ENCODE data around the gene SMPX.

SMPX gene

DNA sequence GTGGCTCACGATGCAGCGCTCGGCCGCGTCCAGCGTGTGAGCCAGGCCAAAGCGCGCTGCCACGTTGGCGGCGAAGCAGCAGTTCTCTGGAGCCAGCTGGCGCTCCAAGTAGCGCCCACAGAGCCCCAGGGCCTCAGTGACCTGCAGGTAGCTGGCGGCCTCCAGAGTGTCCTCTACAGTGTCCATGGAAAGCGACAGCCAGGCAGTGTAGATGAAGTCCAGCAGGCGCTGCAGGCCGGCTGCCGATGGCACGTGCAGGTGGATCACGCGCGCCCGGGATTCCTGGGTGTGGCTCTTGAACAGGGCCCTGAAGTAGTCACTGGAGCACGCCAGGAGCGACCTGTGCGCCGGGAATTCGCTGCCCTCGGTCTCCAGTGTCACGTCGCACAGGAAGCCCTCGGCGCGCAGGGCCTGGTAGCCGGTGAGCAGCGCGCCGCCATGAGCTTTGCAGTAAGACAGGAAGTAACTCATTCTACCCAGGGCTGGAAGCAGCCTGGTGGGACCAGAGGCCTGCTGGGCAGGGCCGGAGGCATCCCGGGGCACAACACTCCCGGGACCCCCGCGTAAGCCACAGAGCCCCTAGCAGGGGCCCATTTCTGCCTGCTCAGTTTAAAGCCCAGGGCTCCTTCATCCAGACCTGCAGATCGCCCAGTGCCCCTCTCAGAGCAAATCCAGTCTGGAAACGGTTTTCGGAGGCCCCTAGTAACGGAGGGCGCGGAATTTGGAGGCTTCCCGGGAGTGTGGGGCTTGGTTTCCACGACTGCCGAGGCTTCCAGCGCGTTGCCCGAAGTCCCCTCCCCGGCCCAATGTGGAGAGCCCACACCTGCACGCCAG lies 100.4 kb downstream of the SMPX start:
- no peak for DNase-seq (ENCODE audit: low spot score)

GRCh38 chrX:21656587-21657317 lies 101.2 kb downstream of the SMPX start:
- no peak for DNase-seq (ENCODE audit: low spot score)

Measured in hematopoietic multipotent progenitor cell treated with erythropoietin and hydrocortisone succinate and interleukin-3 and kit ligand, for 17 days (in vitro differentiated cells).